Ovary (tissue), 3 donors: ENCODE measurements around the gene CCL19.

Experiments used
- EP300 ChIP-seq: sonication (generic); formaldehyde crosslinking; IDR thresholded peaks from one replicate; pipeline ENCODE4 v1.6.1; 2017; ENCODE audit warnings: antibody characterized with exemption
- TF ChIP-seq, protein P1 (sequence below), 3 donors: fragments of 450-650 bp in 2 of 3; fragments of 200-600 bp in 1 of 3; IDR thresholded peaks; one replicate each; pipeline versions ENCODE4 v1.5.1 to v1.8.0; 2016 to 2022; ENCODE audit warnings: antibody characterized with exemption in 3 of 3, mild to moderate bottlenecking in 1 of 3
- donor health status: DM: no; HTN: no; CAD: no.

DNA sequence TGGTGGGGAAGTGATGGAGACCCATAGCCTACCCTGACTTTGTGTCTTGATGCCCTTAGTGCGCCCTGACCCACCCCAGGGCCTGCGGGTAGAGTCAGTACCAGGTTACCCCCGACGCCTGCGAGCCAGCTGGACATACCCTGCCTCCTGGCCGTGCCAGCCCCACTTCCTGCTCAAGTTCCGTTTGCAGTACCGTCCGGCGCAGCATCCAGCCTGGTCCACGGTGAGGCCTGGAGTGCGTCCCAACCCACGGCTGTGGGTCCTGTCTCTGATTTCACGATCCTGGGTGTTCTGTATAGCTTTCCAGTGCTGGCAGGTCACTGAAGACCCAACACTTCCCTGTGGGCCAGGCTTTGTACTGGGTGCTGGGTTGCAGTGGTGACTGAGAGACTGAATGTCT, 32.6 kb downstream of the CCL19 start:
- TF ChIP-seq EP300, result no peak
- TF ChIP-seq, protein P1, sequence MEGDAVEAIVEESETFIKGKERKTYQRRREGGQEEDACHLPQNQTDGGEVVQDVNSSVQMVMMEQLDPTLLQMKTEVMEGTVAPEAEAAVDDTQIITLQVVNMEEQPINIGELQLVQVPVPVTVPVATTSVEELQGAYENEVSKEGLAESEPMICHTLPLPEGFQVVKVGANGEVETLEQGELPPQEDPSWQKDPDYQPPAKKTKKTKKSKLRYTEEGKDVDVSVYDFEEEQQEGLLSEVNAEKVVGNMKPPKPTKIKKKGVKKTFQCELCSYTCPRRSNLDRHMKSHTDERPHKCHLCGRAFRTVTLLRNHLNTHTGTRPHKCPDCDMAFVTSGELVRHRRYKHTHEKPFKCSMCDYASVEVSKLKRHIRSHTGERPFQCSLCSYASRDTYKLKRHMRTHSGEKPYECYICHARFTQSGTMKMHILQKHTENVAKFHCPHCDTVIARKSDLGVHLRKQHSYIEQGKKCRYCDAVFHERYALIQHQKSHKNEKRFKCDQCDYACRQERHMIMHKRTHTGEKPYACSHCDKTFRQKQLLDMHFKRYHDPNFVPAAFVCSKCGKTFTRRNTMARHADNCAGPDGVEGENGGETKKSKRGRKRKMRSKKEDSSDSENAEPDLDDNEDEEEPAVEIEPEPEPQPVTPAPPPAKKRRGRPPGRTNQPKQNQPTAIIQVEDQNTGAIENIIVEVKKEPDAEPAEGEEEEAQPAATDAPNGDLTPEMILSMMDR (IDR thresholded peaks at IDR 0.05), result no peak
